GM08714 (cell line): ENCODE results near the gene KIF25.
"Not testable (repeated sequence)": the region's sequence is repeated elsewhere in the genome, so short reads cannot be mapped to it uniquely, and the experiment has no call there.

Experiments used
- H3K4me3 ChIP-seq: fragments of 200-500 bp; sonication (Bioruptor generic); 2 replicates; pipeline ENCODE4 v1.5.1; 2014; ENCODE audit warnings: mild to moderate bottlenecking, low read length, inconsistent platforms
- ZNF274 ChIP-seq: IDR thresholded peaks from 2 replicates; pipeline ENCODE4 v1.6.1; 2012; ENCODE audit warnings: mild to moderate bottlenecking, low read depth, low read length

Gene KIF25

DNA sequence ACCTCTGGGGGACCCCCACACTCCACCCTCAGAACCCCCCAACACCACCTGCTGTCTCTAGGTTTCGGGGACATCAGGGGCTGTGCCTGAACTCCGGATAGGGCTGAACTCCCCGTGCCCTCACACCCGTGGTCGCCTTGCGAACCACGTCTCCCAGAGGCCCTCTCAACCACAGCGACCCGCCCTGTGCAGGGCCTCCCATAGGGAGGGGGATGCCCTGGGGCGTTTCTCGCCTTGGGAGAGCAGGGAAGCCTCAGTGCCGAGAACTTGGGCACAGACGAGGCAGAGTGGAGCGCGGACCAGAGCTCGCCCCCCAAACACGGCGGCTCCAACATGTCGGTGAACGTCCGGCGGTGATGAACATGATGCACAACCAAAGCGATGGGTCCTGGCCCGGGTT, 74.8 kb downstream of the KIF25 start:
- TF ChIP-seq ZNF274 = no peak
- H3K4me3 ChIP-seq = no peak overlapping the region

DNA sequence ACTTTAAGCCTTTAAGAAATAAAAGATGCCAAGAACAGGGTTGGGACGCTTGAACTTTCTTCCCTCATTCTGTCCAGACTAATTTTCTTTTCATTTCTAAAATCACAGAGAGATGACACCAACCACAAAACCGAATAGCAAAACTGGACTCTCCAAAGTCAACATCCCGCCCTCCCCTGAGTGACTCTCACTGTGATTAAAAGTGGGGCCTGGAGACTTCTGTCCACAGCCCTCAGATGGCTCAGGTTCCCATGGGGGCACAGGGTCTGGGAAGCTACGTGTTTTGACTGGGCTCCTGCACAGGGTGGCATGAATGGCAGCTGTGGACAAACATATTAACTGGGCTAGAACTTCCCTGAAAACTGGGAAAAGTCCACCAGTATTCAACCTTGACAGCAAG, 75.3 kb downstream of the KIF25 start:
- TF ChIP-seq ZNF274 = no peak
- no peak overlapping the region for H3K4me3 ChIP-seq

DNA sequence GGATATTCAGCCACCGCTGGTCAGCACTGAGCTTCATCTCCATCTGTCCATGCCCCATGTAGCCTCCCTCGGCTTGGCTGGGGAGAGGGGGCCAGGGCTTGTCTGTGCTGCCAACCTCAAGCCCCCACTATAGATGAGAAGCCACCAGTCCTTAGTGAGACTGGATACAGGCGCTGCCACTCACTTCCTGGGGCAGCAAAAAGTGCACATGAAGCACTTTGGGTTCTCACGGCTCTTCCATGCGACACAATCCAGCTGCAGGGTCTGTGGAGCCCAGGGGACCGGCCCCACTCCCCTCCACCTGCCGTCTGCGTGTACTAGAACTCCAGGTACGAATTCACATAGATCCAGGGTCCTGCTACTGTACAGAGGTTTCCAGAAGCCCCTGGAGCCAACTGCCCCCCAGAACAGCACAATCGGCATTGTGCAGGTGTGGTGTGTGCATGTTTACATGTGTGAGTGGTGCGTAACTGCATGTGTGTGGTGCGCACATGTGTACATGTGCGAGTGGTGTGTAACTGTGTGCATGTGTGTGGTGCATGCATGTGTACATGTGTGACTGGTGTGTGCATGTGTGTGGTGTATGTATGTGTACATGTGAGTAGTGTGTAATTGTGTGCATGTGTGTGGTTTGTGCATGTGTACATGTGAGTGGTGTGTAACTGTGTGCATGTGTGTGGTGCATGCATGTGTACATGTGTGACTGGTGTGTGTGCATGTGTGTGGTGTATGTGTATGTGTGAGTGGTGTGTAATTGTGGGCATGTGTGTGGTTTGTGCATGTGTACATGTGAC, 76.7 kb downstream of the KIF25 start:
- TF ChIP-seq ZNF274 = no peak
- no peak overlapping the region for H3K4me3 ChIP-seq

DNA sequence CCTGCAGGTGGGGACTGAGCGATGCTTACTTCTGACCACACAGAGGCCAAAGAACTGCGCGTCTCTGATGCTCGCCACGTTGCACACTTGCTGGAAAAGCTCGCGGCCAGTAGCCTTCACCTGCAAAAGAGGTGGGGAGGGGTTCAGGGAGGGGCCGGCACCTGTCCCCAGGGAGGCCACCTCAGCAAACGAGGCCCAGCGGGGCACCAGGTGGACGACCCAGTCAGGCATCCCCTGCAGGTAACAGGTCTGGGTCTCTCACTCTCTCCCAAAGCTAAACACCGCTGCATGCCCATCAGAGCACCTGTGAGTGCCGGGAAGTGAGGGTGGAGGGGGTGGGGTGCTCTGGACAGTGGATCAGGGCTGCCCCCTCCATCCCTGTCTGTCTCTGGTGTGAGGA, 77.7 kb downstream of the KIF25 start:
- no peak for TF ChIP-seq ZNF274

DNA sequence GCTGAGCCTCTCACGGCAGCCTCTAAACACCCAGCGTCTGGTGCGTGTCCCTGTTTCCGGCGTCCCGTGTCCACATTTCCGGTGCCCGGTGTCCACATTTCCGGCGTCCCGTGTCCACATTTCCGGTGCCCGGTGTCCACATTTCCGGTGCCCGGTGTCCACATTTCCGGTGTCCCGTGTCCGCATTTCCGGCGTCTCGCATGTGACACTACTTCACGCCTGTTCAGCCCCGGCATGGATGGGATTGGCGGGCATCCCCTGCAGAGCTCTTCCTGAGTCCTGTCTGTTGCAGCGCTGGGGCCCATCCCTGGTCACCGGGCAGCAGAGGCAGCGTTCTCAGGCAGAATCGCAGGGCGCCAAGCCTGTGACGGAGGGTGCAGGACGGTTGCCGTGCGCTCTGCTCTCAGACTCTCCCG, 78.3 kb downstream of the KIF25 start:
- TF ChIP-seq ZNF274 = no peak
- no peak overlapping the region for H3K4me3 ChIP-seq

More for the DNA sequence above, 77.7 kb downstream of the KIF25 start:
- no peak overlapping the region for H3K4me3 ChIP-seq

DNA sequence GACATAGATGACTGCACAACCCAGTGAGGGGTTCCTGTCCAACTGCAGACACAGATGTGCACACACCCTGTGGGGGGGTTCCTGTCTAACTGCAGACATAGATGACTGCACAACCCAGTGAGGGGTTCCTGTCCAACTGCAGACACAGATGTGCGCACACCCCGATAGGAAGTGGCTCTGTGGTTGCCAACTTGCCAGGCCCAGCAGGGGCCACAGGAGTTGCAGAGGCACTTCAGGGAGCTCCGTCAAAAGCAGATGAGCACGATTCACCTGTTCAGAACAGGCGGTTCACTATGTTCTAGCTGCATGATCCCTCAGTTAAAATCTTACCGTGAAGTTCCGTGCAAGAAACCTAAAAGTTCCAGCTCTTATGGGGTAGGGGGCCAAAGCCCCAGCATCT, 79.9 kb downstream of the KIF25 start:
- H3K4me3 ChIP-seq = not testable (repeated sequence)

DNA sequence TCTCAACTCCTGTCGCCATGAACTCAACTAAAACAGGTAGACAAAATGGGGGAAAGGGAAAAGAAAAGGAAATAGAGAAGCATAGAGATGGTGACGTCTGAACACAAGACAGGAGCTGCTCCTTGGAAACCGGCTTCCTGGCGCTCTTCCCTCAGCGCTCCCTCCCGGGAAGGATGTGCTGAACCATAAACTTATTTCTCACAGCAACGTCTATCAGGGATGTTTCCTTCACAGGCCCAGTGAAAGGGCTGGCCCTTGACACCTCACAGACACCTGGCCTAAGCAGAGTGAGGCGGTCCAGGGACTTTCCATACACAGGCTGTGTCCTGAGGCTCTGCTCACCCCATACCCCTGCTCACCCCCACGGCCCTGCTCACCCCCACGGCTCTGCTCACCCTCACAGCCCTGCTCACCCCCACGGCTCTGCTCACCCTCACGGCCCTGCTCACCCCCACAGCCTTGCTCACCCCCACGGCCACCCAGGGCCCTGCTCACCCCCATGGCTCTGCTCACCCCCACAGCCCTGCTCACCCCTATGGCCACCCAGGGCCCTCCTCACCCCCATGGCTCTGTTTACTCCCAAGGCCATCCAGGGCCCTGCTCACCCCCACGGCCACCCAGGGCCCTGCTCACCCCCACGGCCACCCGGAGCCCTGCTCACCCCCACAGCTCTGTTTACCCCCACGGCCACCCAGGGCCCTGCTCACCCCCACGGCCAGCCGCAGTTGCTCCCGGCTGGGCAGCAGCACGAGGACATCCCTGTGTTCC, 80.9 kb downstream of the KIF25 start:
- TF ChIP-seq ZNF274 = no peak

DNA sequence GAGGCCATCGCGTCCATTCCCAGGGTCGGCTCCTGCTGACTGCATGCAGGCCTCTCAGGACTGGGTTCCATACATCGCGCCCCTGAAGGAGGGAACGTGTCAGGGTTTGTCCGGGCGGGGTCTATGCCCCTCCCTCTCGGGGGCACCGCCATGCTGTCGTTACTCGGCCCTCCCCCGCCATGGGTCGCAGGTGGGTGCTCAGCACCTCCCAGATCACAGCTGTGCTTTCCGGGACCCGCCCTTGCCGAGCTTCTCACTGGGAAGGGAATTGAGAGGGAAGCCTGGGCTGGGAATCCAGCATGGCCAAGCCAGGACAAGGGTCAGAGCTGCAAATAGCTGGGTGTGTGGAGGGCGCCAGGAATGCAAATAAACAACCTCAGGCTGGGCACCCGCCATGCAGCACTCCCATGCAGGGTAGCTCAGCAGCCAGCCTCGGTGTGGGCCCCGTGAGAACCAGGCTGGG, 81.5 kb downstream of the KIF25 start, which contains the start of gene FRMD1:
Gene FRMD1, minus strand, starts transcription at position 270 of the 463 bp plus-strand sequence. Its CDS starts 118 bp downstream, at position 152.
- H3K4me3 ChIP-seq = no peak within 1 kb of the TSS
- TF ChIP-seq ZNF274 = no peak

More for the DNA sequence above, 80.9 kb downstream of the KIF25 start:
- H3K4me3 ChIP-seq = no peak overlapping the region

DNA sequence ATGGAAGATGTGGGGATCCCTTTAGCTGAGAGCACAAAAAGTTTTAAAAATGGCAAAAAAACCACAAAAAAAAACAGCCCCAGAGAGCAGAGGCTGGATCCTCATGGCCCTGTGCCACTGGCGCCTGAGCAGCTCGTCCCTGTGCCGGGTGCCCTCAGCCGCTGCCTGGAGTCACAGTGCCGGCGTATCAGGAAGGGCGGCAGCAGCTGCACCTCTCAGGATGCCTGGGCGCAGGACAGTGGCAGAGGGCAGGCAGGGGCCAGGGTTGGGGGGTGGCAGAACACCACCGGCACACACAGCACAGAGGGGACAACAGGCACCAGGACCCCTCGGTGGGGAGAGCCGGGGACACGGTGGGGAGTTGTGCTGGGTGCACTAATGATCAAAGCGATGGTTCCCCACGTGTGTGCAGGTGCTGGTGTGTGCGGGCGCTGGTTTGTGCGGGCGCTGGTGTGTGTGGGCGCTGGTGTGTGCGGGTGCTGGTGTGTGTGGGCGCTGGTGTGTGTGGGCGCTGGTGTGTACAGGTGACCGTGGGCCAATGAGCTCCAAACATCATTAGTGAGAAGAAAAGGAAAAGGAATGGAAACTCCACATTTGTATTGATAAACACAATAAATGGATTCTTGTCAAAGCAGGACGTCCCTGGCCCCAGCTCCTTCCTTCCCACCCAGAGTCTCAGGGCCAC, 83.1 kb downstream of the KIF25 start:
- no peak for TF ChIP-seq ZNF274

DNA sequence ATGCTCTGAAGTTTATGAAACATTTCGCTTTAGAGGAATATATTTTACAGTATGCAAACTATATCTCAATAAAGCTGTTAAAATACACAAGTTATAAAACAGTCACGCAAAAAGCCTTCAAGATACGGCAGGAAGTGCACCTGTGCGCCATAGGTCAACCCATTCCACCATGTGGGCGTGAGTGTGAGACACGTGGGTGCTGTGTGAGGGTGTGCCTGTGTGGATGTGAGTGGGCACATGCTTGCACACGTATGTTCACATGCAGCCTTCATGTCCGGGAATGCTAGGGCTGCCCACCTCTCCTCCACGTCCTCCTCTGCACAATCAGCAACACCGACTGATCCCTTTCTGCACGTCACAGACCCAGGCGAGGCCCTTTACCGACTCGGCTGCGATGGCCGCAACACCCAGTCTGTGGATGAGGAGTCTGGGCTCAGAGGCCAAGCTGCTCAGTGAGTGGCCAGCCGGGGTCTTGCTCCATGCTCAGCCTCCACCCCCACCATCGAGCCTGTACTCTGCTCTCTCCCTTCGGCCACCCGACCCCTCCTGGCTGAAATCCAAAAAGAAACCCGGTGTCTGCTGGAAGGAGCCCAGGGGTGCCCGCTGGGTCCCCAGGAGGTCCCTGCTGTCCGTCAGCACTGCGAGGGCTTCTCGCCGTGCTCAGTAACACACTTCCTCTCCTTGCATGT, 84.5 kb downstream of the KIF25 start:
- TF ChIP-seq ZNF274 = no peak

More for the DNA sequence above, 83.1 kb downstream of the KIF25 start:
- H3K4me3 ChIP-seq = no peak overlapping the region

DNA sequence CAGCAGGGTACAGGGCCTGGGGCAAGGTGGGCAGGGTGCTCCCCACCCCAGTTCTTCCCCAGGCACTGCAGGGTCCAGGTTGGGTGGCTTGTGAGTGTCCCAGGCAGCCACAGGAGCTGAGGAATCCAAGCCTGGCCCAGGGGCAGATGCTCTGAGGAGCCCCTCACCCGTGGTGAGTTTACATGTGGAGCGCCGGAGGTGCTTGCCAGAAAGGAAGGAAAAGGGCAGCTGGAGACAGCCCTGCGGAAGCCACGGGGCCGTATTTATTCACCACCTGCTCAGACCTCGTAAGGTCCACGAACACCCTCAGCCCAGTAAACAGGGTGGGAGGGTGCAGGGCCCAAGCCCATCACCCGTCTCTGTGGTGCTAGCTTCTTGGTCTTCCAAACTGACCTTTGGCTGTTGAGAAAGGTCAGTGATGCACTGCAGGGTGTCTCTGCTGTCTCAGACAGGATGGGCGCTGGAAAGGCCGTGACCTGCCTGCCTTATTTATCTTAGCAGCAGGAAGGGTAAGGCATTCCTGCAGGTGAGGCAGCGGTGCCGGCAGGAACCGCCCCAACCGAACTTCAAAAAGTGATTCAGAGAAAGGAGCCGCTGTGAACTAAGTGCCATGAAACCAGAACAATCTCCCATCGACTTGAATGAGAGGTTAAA, 85.5 kb downstream of the KIF25 start:
- no peak for TF ChIP-seq ZNF274
- no peak overlapping the region for H3K4me3 ChIP-seq

More for the DNA sequence above, 84.5 kb downstream of the KIF25 start:
- H3K4me3 ChIP-seq = no peak overlapping the region

DNA sequence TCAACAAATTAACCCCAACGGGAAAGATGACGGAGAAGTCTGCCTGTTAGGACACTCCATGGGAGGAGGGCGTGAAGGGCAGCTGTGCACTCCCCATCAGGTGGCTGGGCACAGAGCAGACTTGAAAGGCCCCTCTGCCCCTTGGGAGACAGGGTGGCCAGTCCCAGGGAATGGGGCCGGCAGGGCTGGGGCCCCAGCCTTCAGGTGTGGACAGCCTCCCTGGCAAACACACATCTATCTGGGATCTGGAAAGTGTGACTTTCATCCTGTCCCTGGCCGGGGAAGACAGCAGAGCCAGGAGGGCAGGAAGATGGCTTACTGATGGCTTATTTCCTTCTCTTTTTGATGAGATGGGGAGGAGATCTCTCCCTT, 86.0 kb downstream of the KIF25 start:
- no peak for TF ChIP-seq ZNF274
- H3K4me3 ChIP-seq = no peak overlapping the region

DNA sequence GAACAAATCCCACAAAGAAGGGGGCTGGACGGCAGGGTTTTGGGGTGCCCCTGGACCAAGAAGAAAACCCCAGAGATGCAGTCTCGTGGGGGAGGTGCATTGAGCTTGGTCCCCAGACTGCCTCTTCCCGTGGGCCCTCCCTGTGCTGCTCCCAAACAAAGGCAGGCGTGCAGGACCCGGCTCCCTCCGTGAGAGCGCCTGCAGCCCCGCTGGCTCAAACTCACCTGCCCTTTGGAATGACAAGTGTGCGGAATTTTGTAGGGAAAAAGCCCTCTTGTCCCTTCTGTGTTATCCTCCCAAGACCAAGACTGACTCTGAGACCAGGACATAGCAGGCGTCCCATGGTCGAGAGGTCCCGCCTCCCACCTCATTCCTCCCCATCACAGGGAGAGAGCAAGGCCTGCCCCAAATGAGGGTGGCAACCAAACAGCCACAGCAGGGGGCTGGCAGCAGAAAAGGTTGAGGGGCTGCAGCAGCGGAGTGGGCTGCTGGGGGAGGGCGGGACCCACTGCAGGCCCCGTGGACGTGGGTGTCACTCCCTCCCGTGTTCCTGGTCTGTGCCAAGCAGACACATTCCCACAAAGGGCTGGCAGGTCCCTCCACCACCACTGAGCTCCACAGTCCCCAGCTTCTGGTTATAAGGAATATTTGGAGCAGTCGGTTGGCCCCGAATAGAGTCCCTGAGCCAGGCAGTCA, 87.1 kb downstream of the KIF25 start:
- no peak overlapping the region for H3K4me3 ChIP-seq
- no peak for TF ChIP-seq ZNF274
